Daoy (cell line): Measurements from ENCODE around the gene TST. TPM values are rescaled to one million over a fixed set of nuclear protein-coding genes. Genes with fewer than 3 reads are reported as not detected.

ENCODE experiments used
- DNase-seq: peaks from one replicate; pipeline ENCODE4 v3.0.0-alpha.2; 2015; ENCODE audit warnings: low read depth
- total RNA-seq: library from RNA; depleted of rRNA; stranded (reverse); fragments of >200 nt; shearing (Covaris generic); gene quantifications from 2 replicates; pipeline ENCODE4 v1.2.3, GENCODE V29; 2014; rRNA removed

TST gene
- total RNA-seq, 1 experiment from 2014 or later, result 30.8 TPM

DNA sequence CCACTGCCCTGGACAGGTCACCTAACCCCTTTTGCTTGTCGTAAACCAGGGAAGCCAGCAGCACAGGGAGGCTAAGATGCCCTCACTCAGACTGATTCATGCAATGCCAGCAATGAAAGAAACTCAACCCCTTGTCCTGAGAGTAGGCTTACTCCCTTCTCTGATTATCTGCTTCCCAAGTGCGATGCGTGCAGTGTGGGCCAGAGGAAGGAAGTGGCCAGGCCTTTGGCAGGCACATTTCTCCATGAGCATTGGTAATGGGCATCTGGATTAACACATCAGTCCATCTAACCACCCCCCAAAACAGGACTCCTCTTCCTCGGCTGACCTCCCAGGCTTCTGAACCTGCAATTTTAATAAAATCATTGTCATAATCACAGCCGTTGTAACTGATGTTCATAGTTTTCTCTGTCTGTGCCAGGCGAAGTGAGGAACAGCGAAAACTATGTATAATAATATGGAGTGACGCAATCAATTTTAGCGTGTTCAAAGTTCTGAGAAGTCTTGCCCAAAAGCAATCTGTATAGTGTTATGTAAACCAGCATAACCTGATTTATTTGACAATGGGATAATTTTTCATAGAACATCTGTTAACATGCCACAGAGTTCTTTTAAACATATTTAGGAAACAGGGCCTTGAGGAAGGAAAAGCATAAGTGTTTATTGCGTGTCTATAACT, 33.9 kb downstream of the TST start:
- DNase-seq, result no peak

DNA sequence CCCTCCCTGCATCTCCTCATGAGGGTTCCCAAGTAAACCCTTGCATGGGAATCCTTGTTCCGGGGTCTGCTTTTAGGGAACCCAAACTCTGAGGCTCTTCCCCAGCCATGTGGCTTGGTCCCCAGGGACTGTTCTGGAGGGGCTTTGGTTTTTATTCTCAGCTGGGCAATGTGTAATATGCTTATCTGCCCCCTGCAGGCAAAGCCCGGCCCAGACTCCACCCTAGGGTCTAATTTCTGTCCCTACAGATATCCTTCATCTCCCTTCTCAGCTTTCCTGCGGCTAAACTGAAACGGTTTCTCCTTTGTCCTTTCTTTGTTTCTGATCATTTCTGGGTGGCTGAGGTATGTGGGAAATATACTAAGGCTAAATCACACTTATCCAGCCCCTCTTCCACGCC, 37.1 kb downstream of the TST start:
- no peak for DNase-seq

DNA sequence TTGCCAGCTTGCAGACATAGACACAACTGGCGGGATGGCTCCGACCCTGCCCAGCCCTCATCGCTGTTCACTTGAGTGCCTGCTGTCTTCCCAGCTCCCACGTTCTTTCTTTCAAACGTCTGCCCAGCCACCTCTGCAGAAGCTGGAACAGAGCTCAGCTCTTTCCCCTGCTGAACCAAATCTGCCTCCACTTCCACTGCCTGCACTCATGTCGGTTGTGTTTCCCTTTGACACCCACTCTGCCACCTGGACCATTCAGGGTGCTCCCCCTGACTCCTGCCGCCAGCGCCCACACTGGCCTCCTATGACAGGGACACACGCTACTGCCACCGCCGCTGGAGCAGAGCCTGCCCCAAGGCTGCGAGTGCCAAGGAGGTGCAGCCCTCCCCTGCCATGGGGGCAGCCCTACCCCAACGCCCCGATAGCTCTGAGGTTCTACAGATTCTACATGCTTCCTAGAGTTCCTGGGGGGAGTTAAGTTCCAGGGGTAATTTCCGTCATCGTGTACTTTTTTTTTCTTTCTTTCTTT, 37.9 kb downstream of the TST start:
- DNase-seq, result no peak

DNA sequence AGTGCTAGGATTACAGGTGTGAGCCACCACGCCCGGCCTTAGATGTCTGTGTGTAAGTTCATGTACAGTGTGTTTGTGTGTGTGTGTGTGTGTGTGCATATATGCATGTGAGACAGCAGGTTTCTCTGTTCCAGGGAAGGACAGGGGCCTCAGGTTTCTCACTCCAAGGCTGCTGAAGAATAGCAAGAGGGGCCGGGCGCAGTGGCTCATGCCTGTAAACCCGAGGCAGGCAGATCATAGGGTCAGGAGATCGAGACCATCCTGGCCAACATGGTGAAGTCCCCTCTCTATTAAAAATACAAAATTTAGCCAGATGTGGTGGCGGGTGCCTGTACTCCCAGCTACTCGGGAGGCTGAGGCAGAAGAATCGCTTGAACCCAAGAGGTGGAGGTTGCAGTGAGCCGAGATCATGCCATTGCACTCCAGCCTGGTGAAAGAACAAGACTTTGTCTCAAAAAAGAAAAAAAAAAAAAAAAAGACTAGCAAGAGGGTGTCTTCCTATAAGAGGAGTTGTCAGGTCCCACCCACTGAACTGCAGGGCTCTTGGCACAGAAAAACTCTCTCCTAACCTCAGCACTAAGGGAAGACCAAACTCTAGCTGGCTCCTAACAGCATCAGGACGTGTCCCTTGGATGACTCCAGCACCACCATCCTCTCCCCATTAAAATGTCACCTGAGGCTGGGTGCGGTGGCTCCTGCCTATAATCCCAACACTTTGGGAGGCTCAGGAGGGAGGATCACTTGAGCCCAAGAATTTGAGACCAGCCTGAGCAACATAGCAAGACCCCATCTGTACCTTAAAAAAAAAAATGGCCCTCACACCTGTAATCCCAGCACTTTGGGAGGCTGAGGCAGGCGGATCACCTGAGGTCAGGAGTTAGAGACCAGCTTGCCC, 40.0 kb downstream of the TST start:
- DNase-seq, result no peak

DNA sequence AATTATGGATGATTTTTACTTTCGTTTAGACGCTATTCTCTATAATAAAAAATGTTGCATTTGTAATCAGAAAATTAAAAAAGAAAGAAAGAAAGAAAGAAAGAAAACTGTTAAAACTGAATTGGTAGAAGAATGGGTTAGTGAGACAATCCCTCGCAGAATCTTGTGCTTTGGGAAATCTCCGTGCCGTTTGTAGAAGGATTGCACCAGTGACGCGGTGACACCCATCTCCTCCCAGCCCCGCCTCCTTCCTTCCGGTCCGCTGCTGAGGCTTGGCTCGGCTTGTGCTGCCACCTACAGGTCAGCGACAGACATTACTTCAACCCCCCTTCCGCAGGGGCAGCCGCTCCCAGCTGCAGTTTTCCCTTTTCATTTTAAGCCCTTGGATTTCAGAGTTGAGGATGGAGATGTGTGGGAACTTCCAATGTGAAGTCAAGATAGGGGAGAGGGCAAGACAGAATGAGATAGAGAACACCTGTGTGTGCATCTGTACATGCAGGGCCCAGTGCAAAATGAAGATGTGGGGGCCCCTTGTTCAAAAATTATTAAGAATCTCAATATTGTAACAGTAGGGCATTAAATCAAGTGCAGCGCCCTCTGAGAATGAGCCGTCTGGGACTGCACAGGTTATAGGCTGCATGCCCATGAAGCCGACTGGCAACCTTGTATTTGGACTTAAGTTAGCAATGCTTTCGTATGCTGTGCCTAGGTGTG, 41.1 kb downstream of the TST start:
- peak; percentile 91 for DNase-seq

DNA sequence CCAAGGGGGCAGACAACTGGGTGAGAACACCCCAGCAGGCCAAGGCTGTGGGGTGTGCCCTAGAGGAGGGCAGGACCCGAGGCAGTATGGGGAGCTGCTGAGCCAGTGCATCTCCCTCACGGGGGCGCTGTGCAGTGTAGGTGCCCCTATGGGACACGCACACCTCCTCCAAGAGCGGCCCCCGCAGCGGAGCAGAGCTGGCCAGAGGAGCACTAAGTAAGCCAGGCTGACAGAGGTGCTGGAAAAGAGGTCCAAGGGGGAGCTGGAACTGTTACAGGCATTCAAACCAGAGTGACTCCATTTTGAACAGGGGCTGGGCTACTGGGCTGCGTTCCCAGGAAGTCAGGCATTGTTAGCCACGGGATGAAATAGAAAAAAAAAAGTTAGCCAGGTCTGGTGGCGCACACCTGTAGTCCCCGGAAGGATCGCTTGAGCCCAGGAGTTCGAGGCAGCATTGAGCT, 41.8 kb downstream of the TST start:
- peak; percentile 72 for DNase-seq

DNA sequence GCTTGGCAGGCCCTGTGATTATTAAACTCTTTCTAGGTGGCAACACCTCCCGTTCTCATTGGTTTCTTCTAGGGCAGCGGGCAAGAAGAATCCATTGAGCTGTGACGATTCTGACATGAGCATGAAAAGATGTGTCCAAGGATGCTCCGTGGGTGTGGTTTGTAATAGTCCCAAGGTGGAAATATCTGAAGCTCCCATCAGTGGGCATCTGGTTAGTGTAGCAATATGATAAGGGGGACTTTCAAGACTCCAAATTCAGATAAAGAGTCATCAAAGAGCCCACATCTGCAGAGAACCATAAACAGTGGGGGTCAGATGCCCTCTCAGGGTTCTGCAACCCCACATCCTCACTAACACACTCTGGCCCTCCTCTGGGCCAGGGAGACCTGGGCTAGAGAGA, 42.6 kb downstream of the TST start:
- DNase-seq, result no peak

DNA sequence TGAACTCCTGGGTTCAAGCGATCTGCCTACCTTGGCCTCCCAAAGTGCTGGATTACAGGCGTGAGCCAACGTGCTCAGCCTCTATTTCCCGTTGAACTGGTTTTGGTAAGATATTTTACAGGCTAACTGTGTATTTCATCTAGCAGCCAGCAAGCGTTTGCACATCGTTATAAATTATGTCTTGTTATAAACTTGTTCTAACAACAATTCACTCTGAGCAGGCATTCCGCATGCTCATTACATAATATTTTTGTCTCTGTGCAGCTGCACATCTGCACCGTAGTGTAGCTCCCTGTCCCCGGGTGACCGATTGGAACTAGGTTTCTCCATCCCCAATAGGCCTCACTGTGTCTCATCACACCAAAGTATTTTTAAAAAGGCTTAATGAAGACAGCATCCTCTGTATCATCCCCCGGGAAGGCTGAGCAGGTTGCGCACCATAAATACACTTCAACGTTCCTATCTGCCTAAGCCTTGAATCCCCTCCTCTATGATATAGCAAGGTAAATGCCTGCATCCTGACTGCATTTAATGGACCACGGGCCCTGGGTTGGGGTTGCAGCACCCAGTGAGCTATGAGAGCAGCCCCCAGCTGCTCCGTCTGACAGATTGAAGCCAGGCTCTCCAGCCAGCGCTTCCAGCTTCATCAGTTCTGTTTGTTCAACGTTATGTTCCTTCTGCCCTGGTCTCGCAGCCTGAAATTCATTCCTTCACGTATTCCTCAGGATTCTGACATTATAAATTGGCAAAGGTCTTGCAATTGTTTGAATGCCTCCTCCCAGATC, 47.7 kb downstream of the TST start:
- DNase-seq, result no peak

DNA sequence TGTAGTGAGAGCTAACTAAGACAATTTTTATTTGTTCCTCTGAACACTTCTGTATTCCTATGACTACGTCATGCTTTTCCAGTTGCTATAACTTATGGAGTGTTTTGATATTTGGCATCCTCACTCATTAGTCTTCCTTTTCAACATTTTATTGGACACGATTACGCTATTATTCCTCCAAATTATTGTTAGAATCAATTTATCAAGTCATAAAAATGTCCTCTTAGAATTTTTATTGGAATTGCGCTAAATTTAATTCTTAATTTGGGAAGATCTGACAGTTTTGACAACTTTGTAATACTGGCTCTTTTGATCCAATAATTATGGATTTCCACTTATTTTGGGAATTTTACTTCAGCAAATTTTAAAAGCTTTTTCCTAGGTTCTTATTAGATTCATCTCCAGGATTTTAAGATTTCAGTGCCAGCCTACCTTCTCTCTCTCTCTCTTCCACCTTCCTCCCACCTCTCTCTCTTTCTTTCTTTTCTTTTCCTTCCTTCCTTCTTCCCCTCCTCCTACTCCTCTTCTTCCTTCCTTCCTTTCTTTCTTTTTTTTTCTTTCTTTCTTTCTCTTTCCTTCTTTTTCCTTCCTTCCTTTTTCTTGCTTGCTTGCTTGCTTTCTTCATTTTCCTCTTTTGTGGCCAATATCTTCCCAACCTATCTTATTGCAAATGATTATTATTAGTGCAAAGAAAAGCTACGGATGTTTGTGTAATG, 50.8 kb downstream of the TST start:
- no peak for DNase-seq

DNA sequence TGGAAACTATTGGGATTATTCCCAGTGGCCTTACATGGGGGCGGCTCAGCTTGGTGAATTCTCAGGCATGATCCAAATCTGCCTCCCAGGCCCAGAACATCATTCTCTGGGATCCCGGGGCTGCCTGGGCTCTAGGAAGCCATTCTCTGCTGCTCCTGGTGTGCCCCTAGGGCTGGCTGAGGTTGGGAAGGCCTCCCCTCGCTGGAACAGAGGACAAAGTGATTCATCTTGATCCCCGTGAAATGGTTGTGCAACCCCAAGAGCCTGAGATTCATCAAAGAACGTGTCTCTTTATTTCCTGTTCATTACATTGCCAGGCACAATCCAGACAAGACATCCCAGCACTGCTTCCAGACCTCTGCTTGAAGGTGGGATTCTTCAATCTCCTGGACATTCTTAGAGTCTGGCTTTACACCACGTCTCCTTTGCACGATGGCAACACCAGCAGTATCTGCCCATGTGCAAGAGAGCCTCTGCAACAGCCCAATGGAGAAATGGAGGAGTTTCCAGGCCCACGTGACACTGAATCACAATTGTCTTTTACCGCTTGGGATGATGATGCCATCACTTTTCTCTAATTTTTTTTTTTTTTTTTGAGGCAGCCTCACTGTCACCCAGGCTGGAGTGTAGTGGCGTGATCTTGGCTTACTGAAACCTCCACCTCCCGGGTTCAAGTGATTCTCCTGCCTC, 52.3 kb downstream of the TST start:
- DNase-seq, result peak; percentile 13

DNA sequence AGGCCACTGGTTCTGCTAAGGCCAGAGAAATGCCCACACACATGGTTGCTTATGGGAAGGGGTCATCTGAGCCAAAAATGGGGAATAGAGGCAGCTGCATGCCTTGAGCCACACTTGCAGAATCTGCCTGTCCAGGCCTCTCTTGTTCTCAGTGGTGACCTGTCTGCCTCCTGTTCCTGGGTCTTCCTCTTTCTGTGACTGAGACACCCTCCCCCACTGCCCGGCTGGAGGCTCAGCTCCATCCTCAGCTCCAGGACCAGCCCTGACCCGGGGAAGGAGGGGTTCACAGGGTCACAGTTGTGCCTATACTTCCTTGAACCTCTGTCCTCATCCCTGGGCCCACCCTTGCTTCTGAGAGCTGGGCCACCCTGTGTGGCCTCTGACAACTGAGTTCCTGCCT, 53.6 kb downstream of the TST start:
- no peak for DNase-seq

DNA sequence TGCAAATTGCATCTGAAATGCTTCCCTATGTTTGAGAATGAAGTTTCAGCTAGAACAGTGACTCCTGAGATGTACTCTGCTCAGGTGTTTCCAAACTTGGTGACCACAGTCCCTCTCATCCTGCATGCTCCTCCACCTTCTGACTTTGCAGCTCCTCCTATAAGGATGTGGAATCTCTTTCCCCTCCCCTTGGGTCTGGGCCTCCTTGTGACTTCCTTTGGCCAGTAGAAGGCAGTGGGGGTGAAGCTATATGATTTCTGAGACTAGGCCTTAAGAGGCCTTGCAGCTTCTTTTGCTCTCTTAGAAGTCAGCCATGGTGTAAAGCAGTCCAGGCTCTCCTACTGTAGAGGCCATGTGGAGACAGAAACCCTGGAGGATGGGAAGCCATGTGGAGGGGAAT, 55.1 kb downstream of the TST start:
- no peak for DNase-seq

DNA sequence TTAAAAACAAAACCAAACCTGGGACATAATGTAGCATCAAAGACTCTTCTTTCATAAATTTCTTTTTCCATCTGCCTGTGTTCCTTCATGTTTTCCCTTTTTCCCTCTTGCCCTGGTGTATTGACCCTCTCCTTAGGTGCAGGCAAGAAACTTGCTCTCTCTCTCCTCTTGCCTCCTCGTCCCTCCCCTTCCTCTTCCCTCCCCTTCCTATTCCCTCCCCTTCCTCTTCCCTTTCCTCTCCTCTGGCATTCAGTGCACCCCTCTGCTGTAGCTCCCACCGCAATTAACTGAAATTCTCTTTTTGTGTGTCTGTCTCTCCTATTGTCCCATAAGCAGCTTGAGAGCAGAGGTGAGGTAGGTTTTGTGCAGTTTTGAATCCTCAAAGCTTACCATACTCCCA, 55.9 kb downstream of the TST start:
- no peak for DNase-seq

DNA sequence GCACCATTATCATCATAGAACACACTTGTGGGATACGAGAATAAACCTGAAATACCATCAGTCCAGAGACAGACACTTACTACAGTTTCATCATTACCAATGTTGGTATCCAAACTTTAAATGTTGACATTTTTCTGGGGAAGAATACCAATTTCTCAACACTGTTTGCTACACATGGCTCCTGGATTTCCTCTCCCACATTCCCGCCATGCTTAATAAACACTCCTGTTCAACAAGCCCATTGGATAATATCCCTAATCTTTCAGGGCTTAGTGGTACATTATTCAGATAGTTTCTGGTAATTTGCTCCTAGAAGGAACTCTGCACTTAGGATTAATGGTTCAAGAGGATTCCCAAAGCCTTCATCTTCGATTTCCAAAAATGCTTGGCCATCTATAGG, 57.6 kb downstream of the TST start:
- no peak for DNase-seq

Other genes starting within 250 kb of the TST start
- gene IFT27, start 243.3 kb downstream of the TST start, total RNA-seq, result 18.9 and 21.9 TPM in 2 replicates
- not detected in 2 replicates for gene PVALB, start 202.4 kb downstream of the TST start, total RNA-seq
- gene NCF4, start 158.4 kb downstream of the TST start, total RNA-seq, result 0.23 and 1.7 TPM in 2 replicates
- not detected in 2 replicates for gene CSF2RB, start 105.8 kb downstream of the TST start, total RNA-seq
- gene MPST, start 295 bp upstream of the TST start, total RNA-seq, result 66.4 and 67.3 TPM in 2 replicates
- gene KCTD17, start 32.3 kb upstream of the TST start, total RNA-seq, result 20.6 and 20.8 TPM in 2 replicates
- not detected in 2 replicates for gene TMPRSS6, start 90.3 kb upstream of the TST start, total RNA-seq
- not detected in 2 replicates for gene IL2RB, start 130.5 kb upstream of the TST start, total RNA-seq
- gene C1QTNF6, start 168.8 kb upstream of the TST start, total RNA-seq, result 0.30 and 0.34 TPM in 2 replicates
- gene SSTR3, start 193.0 kb upstream of the TST start, total RNA-seq, result not detected in 2 replicates
- gene RAC2, start 224.8 kb upstream of the TST start, total RNA-seq, result 40.5 and 59.0 TPM in 2 replicates